ENCODE measurements around the gene PRIM1.

DNA sequence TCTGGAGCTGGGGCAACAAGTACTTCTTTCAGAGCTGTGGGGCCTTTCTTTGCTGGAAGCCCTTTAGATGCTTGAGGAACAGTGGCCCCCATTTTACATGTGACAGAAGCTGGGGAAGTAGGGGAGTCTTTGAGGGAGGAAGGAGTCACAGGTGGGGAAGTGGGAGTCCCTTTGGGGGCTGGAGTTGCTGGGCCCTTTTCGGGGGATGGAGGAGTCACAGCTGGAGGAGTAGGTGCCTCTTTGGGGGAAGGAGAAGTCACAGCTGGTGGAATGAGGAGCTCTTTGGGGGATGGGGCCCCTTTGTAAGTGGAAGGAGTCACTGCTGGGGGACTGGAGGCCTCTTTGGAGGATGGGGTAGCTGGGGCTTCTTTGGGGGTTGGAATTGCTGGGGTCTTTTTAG lies 35.7 kb downstream of the PRIM1 start:
- TF ChIP-seq EP300 (IDR thresholded peaks at IDR 0.05): no peak
- TF ChIP-seq, protein P1, sequence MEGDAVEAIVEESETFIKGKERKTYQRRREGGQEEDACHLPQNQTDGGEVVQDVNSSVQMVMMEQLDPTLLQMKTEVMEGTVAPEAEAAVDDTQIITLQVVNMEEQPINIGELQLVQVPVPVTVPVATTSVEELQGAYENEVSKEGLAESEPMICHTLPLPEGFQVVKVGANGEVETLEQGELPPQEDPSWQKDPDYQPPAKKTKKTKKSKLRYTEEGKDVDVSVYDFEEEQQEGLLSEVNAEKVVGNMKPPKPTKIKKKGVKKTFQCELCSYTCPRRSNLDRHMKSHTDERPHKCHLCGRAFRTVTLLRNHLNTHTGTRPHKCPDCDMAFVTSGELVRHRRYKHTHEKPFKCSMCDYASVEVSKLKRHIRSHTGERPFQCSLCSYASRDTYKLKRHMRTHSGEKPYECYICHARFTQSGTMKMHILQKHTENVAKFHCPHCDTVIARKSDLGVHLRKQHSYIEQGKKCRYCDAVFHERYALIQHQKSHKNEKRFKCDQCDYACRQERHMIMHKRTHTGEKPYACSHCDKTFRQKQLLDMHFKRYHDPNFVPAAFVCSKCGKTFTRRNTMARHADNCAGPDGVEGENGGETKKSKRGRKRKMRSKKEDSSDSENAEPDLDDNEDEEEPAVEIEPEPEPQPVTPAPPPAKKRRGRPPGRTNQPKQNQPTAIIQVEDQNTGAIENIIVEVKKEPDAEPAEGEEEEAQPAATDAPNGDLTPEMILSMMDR (IDR thresholded peaks at IDR 0.05): no peak

Data from upper lobe of left lung (tissue), 4 donors.